ENCODE measurements around the gene RBM43. TPM values are rescaled to one million over a fixed set of nuclear protein-coding genes. Genes with fewer than 3 reads are reported as not detected.
A peak's percentile ranks its signal among the peaks of the same experiment; 100 is the strongest.

Gene RBM43
- polyA plus RNA-seq, 1 donor (not counting 4 experiments of a cell fraction or from before 2014, with no cell fraction given), result 2.7 TPM

GRCh38 chr2:151291224-151291623 is 29.6 kb upstream of the RBM43 start:
- H3K4me1 ChIP-seq (ENCODE audit: control insufficient read depth, extremely low read depth, insufficient read depth, low read length), result peaks cover 10% of the 10 kb centered on the region
- H3K9me3 ChIP-seq (ENCODE audit: control insufficient read depth, low read depth, low read length), result no peaks in the 10 kb centered on the region
- H3K9ac ChIP-seq (ENCODE audit: control insufficient read depth, extremely low read depth, insufficient read depth, low read length), result no peak overlapping the region
- dilution Hi-C loops (cut with MboI; ENCODE audit: extremely low pct_ligation_motif_present, low sequenced_read_pairs), result no loop called here
- no peak for DNase-seq (ENCODE audit: low read depth, low spot score)
- no peak overlapping the region for H3K4me3 ChIP-seq (ENCODE audit: control insufficient read depth in 2 of 3, extremely low read depth in 1 of 3, insufficient read depth in 2 of 3, low read depth in 1 of 3, low read length in 3 of 3)
- H3K4me2 ChIP-seq (ENCODE audit: control insufficient read depth, extremely low read depth, insufficient read depth, low read depth, low read length), result no peak overlapping the region
- no peak overlapping the region for H3K27ac ChIP-seq (ENCODE audit: control insufficient read depth, insufficient read depth, low read length)
- no peaks in the 10 kb centered on the region for H3K9me1 ChIP-seq (ENCODE audit: control insufficient read depth, extremely low read depth, insufficient read depth, low read length)
- H2AFZ ChIP-seq (ENCODE audit: control insufficient read depth, low read length), result no peak overlapping the region
- H4K20me1 ChIP-seq (ENCODE audit: control insufficient read depth, extremely low read depth, insufficient read depth, low read length), result no peaks in the 10 kb centered on the region
- no peaks in the 10 kb centered on the region for H3K27me3 ChIP-seq (ENCODE audit: control insufficient read depth, extremely low read depth, insufficient read depth, low read length)
- TF ChIP-seq EZH2 (IDR thresholded peaks at IDR 0.05; ENCODE audit: low read length) (no peak), CTCF (optimal IDR thresholded peaks at IDR 0.05 in 1 of 3, IDR thresholded peaks at IDR 0.05 in 1 of 3, conservative IDR thresholded peaks at IDR 0.05 in 1 of 3; ENCODE audit: extremely low read depth in 1 of 3, insufficient read depth in 2 of 3, low read length in 3 of 3) (no peak)
- H3K79me2 ChIP-seq (ENCODE audit: control insufficient read depth, insufficient read depth, low read length), result no peaks in the 10 kb centered on the region
- H3K36me3 ChIP-seq (ENCODE audit: control insufficient read depth in 2 of 2, extremely low read depth in 1 of 2, insufficient read depth in 2 of 2, low read length in 2 of 2), result no peaks in the 10 kb centered on the region
- no peak for FAIRE-seq

- Histone ChIP-seq H3K4me1 (ENCODE audit: control insufficient read depth, extremely low read depth, insufficient read depth, low read length) (peaks cover 10% of the 10 kb centered on the region), H3K9me3 (ENCODE audit: control insufficient read depth, low read depth, low read length) (no peaks in the 10 kb centered on the region), H3K27ac (ENCODE audit: control insufficient read depth, insufficient read depth, low read length) (peak overlapping the region; percentile 76), H4K20me1 (ENCODE audit: control insufficient read depth, extremely low read depth, insufficient read depth, low read length) (no peaks in the 10 kb centered on the region), H3K27me3 (ENCODE audit: control insufficient read depth, extremely low read depth, insufficient read depth, low read length) (no peaks in the 10 kb centered on the region), H3K36me3 (ENCODE audit: control insufficient read depth in 2 of 2, extremely low read depth in 1 of 2, insufficient read depth in 2 of 2, low read length in 2 of 2) (no peaks in the 10 kb centered on the region), H3K4me3 (ENCODE audit: control insufficient read depth in 2 of 3, extremely low read depth in 1 of 3, insufficient read depth in 2 of 3, low read depth in 1 of 3, low read length in 3 of 3) (peak overlapping the region; percentile 50 to 66 (median 64)), H3K9me1 (ENCODE audit: control insufficient read depth, extremely low read depth, insufficient read depth, low read length) (no peaks in the 10 kb centered on the region), H2AFZ (ENCODE audit: control insufficient read depth, low read length) (peak overlapping the region; percentile 84), H3K4me2 (ENCODE audit: control insufficient read depth, extremely low read depth, insufficient read depth, low read depth, low read length) (peak overlapping the region; percentile 83), H3K79me2 (ENCODE audit: control insufficient read depth, insufficient read depth, low read length) (no peaks in the 10 kb centered on the region), H3K9ac (ENCODE audit: control insufficient read depth, extremely low read depth, insufficient read depth, low read length) (peak overlapping the region; percentile 80)
- TF ChIP-seq EZH2 (IDR thresholded peaks at IDR 0.05; ENCODE audit: low read length) (no peak), CTCF (optimal IDR thresholded peaks at IDR 0.05 in 1 of 3, IDR thresholded peaks at IDR 0.05 in 1 of 3, conservative IDR thresholded peaks at IDR 0.05 in 1 of 3; ENCODE audit: extremely low read depth in 1 of 3, insufficient read depth in 2 of 3, low read length in 3 of 3) (no peak)
- no peak for DNase-seq (ENCODE audit: low read depth, low spot score)
- FAIRE-seq, result peak; percentile 44
- dilution Hi-C loops (cut with MboI; ENCODE audit: extremely low pct_ligation_motif_present, low sequenced_read_pairs), result no loop called here
Measured at GRCh38 chr2:151289972-151290866, 28.6 kb upstream of the RBM43 start.
